ENCODE results near the gene GRIN2A. TPM values are rescaled to one million over a fixed set of nuclear protein-coding genes. Genes with fewer than 3 reads are reported as not detected.

GRIN2A gene
- total RNA-seq (2014; rRNA removed; shearing (Covaris generic); ENCODE audit: low replicate concordance), result not detected in 2 replicates

DNA sequence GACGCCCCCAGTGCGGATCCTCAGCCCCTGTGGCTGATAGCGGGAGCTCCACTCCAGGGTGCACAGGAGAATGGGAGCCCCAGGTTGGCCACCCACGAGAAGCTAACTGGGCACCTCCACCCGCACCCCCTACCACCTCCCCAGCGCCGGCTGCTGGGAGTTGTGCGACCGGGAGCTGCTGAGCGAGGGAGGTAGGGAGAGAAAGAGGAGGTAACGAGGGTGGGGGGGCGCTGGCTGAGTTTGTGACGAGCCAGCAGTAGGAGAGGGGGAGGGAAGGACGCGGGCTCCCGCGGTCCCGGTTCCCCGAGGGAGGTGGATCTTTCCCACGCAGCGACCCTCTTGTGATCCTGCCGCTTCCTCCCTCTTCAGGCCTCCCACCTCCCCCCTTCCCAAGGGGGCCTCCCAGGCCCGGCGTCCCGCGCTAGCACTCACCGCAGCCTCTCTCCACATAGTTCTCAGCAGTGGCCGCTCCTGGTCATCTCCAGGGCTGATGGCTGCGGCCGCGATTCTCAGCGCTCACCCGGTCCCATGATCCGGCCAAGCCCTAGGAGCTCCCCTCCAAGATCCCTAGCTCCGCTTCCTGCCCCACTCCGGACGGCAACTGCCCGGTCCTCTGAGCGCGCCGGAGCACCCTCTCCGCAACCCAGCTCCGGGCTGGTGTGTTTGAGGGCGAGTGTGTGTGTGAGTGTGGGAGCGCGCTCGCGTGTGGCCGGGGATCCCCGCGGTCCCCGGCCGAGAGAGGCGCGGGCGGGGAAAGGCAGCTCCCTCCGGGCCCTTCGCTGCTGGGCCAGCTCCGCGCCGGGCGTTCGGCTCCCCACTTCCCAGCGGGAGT, at the start of gene GRIN2A:
GRIN2A (minus strand) TSS at position 207 of the 832 bp plus-strand sequence. CDS start 2,017 bp downstream, outside the sequence.
- Histone ChIP-seq H3K9me2 (replicated peaks; ENCODE audit: insufficient read depth, low read length) (no peaks in the 10 kb centered on the region), H3K4me1 (ENCODE audit: low read length) (no peaks in the 10 kb centered on the region), H2AFZ (ENCODE audit: low read length) (no peak within 1 kb of the TSS), H3K27ac (ENCODE audit: low read length) (no peak within 1 kb of the TSS), H3K27me3 (ENCODE audit: low read length) (no peaks in the 10 kb centered on the region), H4K20me1 (ENCODE audit: insufficient read depth, low read depth, low read length) (no peaks in the 10 kb centered on the region), H3K36me3 (ENCODE audit: insufficient read depth, low read length) (no peaks in the 10 kb centered on the region), H3K79me2 (ENCODE audit: low read length) (no peaks in the 10 kb centered on the region), H3K4me3 (ENCODE audit: low read length) (no peak within 1 kb of the TSS), H3K4me2 (ENCODE audit: low read depth, low read length, poor library complexity, severe bottlenecking) (peak within 1 kb of the TSS; percentile 15), H3K9ac (ENCODE audit: low read length) (no peak within 1 kb of the TSS), H3K9me3 (ENCODE audit: low read length) (no peaks in the 10 kb centered on the region)
- no peak for DNase-seq

DNA sequence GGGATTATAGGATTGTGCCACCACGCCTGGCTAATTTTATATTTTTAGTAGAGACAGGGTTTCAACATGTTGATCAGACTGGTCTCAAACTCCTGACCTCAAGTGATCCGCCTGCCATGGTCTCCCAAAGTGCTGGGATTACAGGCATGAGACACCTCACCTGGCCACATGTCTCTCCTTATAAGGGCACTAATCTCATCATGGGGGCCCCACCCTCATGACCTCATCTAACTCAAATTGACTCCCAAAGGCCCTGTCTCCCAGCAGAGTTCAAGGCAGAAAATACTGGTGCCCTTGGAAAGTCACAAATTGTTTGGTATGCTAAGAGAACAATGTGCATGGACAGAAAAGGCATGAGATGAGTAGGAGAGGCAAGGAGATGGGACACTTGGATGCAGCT, 49.3 kb upstream of the GRIN2A start:
- Histone ChIP-seq H3K27me3 (ENCODE audit: low read length) (no peaks in the 10 kb centered on the region), H4K20me1 (ENCODE audit: insufficient read depth, low read depth, low read length) (no peaks in the 10 kb centered on the region), H3K9ac (ENCODE audit: low read length) (no peak overlapping the region), H3K9me3 (ENCODE audit: low read length) (peaks cover 2% of the 10 kb centered on the region; the same call in 1 of the 2 replicates), H3K36me3 (ENCODE audit: insufficient read depth, low read length) (no peaks in the 10 kb centered on the region), H3K4me1 (ENCODE audit: low read length) (peaks cover 14% of the 10 kb centered on the region), H3K4me3 (ENCODE audit: low read length) (no peak overlapping the region), H3K79me2 (ENCODE audit: low read length) (no peaks in the 10 kb centered on the region), H3K27ac (ENCODE audit: low read length) (no peak overlapping the region), H3K9me2 (replicated peaks; ENCODE audit: insufficient read depth, low read length) (no peaks in the 10 kb centered on the region), H2AFZ (ENCODE audit: low read length) (no peak overlapping the region), H3K4me2 (ENCODE audit: low read depth, low read length, poor library complexity, severe bottlenecking) (no peak overlapping the region)
- DNase-seq, result no peak

DNA sequence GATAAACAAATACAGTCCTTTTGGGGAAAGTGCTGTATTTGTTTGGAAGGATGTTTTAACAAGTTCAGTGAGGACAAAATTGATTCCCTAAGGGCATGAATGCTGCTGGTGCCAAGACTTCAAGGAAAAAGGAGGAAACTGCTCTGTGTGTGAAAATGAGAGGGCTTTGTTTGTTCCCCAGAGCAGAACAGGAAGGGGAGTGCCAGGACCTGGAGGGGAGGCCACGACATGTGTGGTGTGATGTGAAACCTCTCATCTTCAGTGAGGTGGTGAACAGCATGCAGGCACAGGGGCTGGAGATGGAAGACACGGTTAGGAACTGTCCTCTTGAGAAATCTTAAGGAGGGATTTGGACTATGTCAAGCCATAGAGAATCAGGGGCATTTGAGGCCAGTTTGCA, 46.6 kb upstream of the GRIN2A start:
- Histone ChIP-seq H3K4me2 (ENCODE audit: low read depth, low read length, poor library complexity, severe bottlenecking) (no peak overlapping the region), H3K9me3 (ENCODE audit: low read length) (peaks cover 2% of the 10 kb centered on the region; the same call in 1 of the 2 replicates), H3K36me3 (ENCODE audit: insufficient read depth, low read length) (no peaks in the 10 kb centered on the region), H3K4me1 (ENCODE audit: low read length) (peaks cover 21% of the 10 kb centered on the region), H3K79me2 (ENCODE audit: low read length) (no peaks in the 10 kb centered on the region), H3K9ac (ENCODE audit: low read length) (no peak overlapping the region), H3K9me2 (replicated peaks; ENCODE audit: insufficient read depth, low read length) (no peaks in the 10 kb centered on the region), H3K4me3 (ENCODE audit: low read length) (no peak overlapping the region), H2AFZ (ENCODE audit: low read length) (no peak overlapping the region), H3K27ac (ENCODE audit: low read length) (no peak overlapping the region), H4K20me1 (ENCODE audit: insufficient read depth, low read depth, low read length) (no peaks in the 10 kb centered on the region), H3K27me3 (ENCODE audit: low read length) (no peaks in the 10 kb centered on the region)
- no peak for DNase-seq

DNA sequence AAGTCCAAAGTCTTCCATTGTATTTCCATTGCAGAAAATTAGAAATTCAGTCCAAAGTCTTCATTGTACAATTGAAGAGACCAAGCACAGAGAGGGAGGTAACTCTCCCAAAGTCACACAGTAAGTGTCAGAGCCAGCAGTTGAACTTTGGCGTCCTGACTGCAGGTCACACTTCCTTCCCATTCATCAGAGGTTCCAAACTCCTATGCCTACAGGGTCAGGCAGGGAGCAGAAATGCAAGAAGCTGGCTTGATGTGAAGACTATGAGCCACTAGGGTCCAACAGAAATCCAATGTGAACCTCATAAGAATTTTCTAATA, 44.7 kb upstream of the GRIN2A start:
- H3K27ac ChIP-seq (ENCODE audit: low read length), result no peak overlapping the region
- H3K4me3 ChIP-seq (ENCODE audit: low read length), result no peak overlapping the region
- H3K36me3 ChIP-seq (ENCODE audit: insufficient read depth, low read length), result no peaks in the 10 kb centered on the region
- no peaks in the 10 kb centered on the region for H3K9me2 ChIP-seq (replicated peaks; ENCODE audit: insufficient read depth, low read length)
- H3K4me2 ChIP-seq (ENCODE audit: low read depth, low read length, poor library complexity, severe bottlenecking), result no peak overlapping the region
- peaks cover 21% of the 10 kb centered on the region for H3K4me1 ChIP-seq (ENCODE audit: low read length)
- H3K9ac ChIP-seq (ENCODE audit: low read length), result no peak overlapping the region
- H2AFZ ChIP-seq (ENCODE audit: low read length), result no peak overlapping the region
- H4K20me1 ChIP-seq (ENCODE audit: insufficient read depth, low read depth, low read length), result no peaks in the 10 kb centered on the region
- no peaks in the 10 kb centered on the region for H3K27me3 ChIP-seq (ENCODE audit: low read length)
- DNase-seq, result no peak
- H3K79me2 ChIP-seq (ENCODE audit: low read length), result no peaks in the 10 kb centered on the region
- H3K9me3 ChIP-seq (ENCODE audit: low read length), result peaks cover 2% of the 10 kb centered on the region; the same call in 1 of the 2 replicates

DNA sequence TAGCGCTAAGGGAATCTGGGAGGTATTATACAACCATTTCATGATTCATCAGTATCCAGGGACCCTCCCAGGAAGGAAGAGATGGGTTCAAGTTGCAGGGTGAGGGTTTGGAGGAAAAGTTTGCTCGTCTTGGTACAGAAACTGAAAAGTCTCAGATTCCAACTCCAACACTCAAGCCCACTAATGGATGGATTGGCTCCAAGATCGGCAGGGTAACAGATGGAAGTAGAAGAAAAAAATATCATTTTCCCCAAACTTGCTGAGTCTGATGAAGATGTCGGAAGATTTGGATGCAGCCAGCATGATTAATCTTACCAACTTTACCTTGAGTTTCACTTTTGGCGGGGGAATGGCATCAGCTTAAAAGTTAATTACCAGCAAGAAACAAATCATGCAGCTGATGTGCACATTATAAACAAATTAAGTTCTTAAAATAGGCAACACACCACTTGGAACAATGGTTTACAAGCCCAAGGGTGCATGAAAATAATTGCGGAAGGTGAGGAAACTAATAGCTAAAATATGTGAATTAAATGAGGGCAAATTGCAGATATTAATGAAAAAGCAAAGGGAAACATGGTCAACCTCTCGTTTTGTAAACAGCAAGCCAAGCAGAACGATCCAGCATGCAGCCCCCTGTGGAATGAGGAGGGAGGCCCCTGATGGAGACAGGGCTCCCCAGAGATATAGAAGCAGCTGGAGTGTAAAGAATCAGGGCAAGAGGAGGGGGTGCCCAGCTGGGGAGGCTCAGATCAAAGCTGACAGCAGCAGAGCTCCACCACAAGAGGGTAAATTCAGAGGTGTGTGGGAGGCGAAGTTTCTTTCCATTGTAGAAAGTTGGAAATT, 44.1 kb upstream of the GRIN2A start:
- H2AFZ ChIP-seq (ENCODE audit: low read length), result no peak overlapping the region
- DNase-seq, result no peak
- H4K20me1 ChIP-seq (ENCODE audit: insufficient read depth, low read depth, low read length), result no peaks in the 10 kb centered on the region
- H3K9ac ChIP-seq (ENCODE audit: low read length), result no peak overlapping the region
- H3K27ac ChIP-seq (ENCODE audit: low read length), result no peak overlapping the region
- no peaks in the 10 kb centered on the region for H3K79me2 ChIP-seq (ENCODE audit: low read length)
- no peaks in the 10 kb centered on the region for H3K27me3 ChIP-seq (ENCODE audit: low read length)
- H3K4me3 ChIP-seq (ENCODE audit: low read length), result no peak overlapping the region; the same call in 1 of the 2 replicates
- no peaks in the 10 kb centered on the region for H3K36me3 ChIP-seq (ENCODE audit: insufficient read depth, low read length)
- H3K9me3 ChIP-seq (ENCODE audit: low read length), result no peaks in the 10 kb centered on the region
- H3K4me1 ChIP-seq (ENCODE audit: low read length), result peaks cover 21% of the 10 kb centered on the region
- H3K4me2 ChIP-seq (ENCODE audit: low read depth, low read length, poor library complexity, severe bottlenecking), result peak overlapping the region; percentile 21
- no peaks in the 10 kb centered on the region for H3K9me2 ChIP-seq (replicated peaks; ENCODE audit: insufficient read depth, low read length)

DNA sequence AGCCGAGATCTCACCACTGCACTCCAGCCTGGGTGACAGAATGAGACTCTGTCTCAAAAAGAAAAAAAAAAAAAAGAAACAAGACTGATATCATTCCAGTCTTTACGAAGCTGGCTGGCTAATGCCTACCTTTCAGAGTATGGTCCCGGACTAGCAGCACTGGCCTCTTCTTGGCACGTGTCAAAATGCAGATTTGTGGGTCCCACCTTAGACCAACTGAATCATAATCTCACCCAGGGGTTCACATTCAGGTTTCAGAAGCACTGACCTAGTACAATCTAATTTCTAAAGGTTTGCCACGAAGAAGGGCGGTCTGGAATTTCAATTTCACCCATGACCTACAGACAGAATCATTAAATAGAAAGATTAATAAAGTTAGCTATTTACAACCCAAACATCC, 43.4 kb upstream of the GRIN2A start:
- Histone ChIP-seq H3K9me2 (replicated peaks; ENCODE audit: insufficient read depth, low read length) (no peaks in the 10 kb centered on the region), H3K27me3 (ENCODE audit: low read length) (no peaks in the 10 kb centered on the region), H3K79me2 (ENCODE audit: low read length) (no peaks in the 10 kb centered on the region), H4K20me1 (ENCODE audit: insufficient read depth, low read depth, low read length) (no peaks in the 10 kb centered on the region), H3K36me3 (ENCODE audit: insufficient read depth, low read length) (no peaks in the 10 kb centered on the region), H3K27ac (ENCODE audit: low read length) (no peak overlapping the region), H3K9me3 (ENCODE audit: low read length) (no peaks in the 10 kb centered on the region), H3K4me3 (ENCODE audit: low read length) (no peak overlapping the region), H3K9ac (ENCODE audit: low read length) (no peak overlapping the region), H3K4me1 (ENCODE audit: low read length) (peaks cover 21% of the 10 kb centered on the region), H3K4me2 (ENCODE audit: low read depth, low read length, poor library complexity, severe bottlenecking) (peak overlapping the region; percentile 21), H2AFZ (ENCODE audit: low read length) (no peak overlapping the region)
- no peak for DNase-seq

DNA sequence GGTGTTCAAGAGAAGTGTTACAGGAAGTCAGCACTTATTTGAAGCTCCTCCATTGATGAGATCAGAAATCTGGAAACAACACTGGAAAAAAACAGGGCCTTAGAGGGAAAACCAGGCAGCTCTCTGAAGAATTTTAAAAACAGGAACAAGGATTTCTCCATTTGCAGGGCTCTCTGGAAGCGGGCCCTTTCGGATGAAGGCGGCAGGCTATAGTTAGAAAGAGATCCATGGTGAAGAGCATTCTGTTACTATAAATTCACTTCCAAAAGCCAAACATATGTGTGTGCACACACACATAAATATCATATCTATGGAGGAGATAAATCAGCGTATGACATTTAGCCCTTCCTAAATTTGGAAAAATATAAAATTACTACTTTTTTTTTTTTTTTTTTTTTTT, 42.6 kb upstream of the GRIN2A start:
- H3K4me3 ChIP-seq (ENCODE audit: low read length), result no peak overlapping the region
- H4K20me1 ChIP-seq (ENCODE audit: insufficient read depth, low read depth, low read length), result no peaks in the 10 kb centered on the region
- DNase-seq, result no peak
- no peak overlapping the region for H3K4me2 ChIP-seq (ENCODE audit: low read depth, low read length, poor library complexity, severe bottlenecking)
- H2AFZ ChIP-seq (ENCODE audit: low read length), result no peak overlapping the region
- H3K79me2 ChIP-seq (ENCODE audit: low read length), result no peaks in the 10 kb centered on the region
- H3K4me1 ChIP-seq (ENCODE audit: low read length), result peaks cover 21% of the 10 kb centered on the region
- no peaks in the 10 kb centered on the region for H3K9me2 ChIP-seq (replicated peaks; ENCODE audit: insufficient read depth, low read length)
- H3K9me3 ChIP-seq (ENCODE audit: low read length), result no peaks in the 10 kb centered on the region
- H3K27me3 ChIP-seq (ENCODE audit: low read length), result no peaks in the 10 kb centered on the region
- H3K36me3 ChIP-seq (ENCODE audit: insufficient read depth, low read length), result no peaks in the 10 kb centered on the region
- H3K9ac ChIP-seq (ENCODE audit: low read length), result no peak overlapping the region
- H3K27ac ChIP-seq (ENCODE audit: low read length), result no peak overlapping the region

DNA sequence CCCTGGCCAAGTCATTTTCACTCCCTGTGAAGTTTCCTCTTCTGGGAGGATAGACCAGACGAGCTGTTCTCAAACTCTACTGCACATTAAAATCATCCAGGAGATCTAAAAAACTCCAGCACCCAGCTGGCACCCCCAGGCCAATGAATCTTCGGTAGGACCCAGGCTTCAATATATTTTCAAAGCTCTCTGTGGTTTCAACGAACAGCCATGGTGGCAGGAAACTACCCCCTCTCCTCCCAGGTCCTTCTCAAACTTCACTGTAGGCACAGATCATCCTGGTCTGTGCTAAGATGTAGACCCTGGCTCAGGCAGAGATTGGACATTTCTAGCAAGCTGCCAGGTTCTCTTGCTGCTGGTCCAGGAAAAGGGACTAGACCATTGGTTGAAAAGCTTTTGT, 38.7 kb upstream of the GRIN2A start:
- H3K4me2 ChIP-seq (ENCODE audit: low read depth, low read length, poor library complexity, severe bottlenecking), result no peak overlapping the region
- H3K9me2 ChIP-seq (replicated peaks; ENCODE audit: insufficient read depth, low read length), result no peaks in the 10 kb centered on the region
- H3K27me3 ChIP-seq (ENCODE audit: low read length), result no peaks in the 10 kb centered on the region
- no peaks in the 10 kb centered on the region for H3K79me2 ChIP-seq (ENCODE audit: low read length)
- no peaks in the 10 kb centered on the region for H3K9me3 ChIP-seq (ENCODE audit: low read length)
- H3K27ac ChIP-seq (ENCODE audit: low read length), result no peak overlapping the region
- no peak overlapping the region for H3K9ac ChIP-seq (ENCODE audit: low read length)
- peaks cover under 1% of the 10 kb centered on the region for H3K4me1 ChIP-seq (ENCODE audit: low read length)
- H3K4me3 ChIP-seq (ENCODE audit: low read length), result no peak overlapping the region
- no peaks in the 10 kb centered on the region for H4K20me1 ChIP-seq (ENCODE audit: insufficient read depth, low read depth, low read length)
- no peak for DNase-seq
- no peak overlapping the region for H2AFZ ChIP-seq (ENCODE audit: low read length)
- H3K36me3 ChIP-seq (ENCODE audit: insufficient read depth, low read length), result no peaks in the 10 kb centered on the region
